NCI-H526 (cell line): ENCODE measurements around the gene ABCB8.
A peak's percentile ranks its signal among the peaks of the same experiment; 100 is the strongest.

Experiments
- DNase-seq, 2 experiments: peaks; one replicate each; lab custom pipeline; 2025; lab: John Stamatoyannopoulos, UW

The ABCB8 gene

GRCh38 chr7:151085691-151086620 lies 57.7 kb downstream of the ABCB8 start, which contains the start of gene AGAP3:
AGAP3 (plus strand) TSS chr7:151086475; CDS start chr7:151086742, 267 bp downstream.
- peak; percentile 68 to 93 for DNase-seq

GRCh38 chr7:151086802-151087244 lies 58.6 kb downstream of the ABCB8 start:
- DNase-seq = peak in 1 of 2 experiments; percentile 69

- peak in 1 of 2 experiments; percentile 82 for DNase-seq
Observed at GRCh38 chr7:151087245-151088018, 59.2 kb downstream of the ABCB8 start.

- DNase-seq = peak in 1 of 2 experiments; percentile 53
Observed at GRCh38 chr7:151088019-151088855, 60.0 kb downstream of the ABCB8 start.

GRCh38 chr7:151088856-151089699 lies 60.8 kb downstream of the ABCB8 start:
- peak in 1 of 2 experiments; percentile 63 for DNase-seq

GRCh38 chr7:151089893-151090730 lies 61.9 kb downstream of the ABCB8 start:
- no peak for DNase-seq

- DNase-seq = no peak
Observed at GRCh38 chr7:151091003-151091402, 62.8 kb downstream of the ABCB8 start.

- DNase-seq = peak in 1 of 2 experiments; percentile 31
Observed at GRCh38 chr7:151091431-151091830, 63.2 kb downstream of the ABCB8 start.

GRCh38 chr7:151091988-151092387 lies 63.7 kb downstream of the ABCB8 start:
- no peak for DNase-seq

- no peak for DNase-seq
Observed at GRCh38 chr7:151093748-151094147, 65.5 kb downstream of the ABCB8 start.

- no peak for DNase-seq
Observed at GRCh38 chr7:151094675-151095074, 66.4 kb downstream of the ABCB8 start.

- no peak for DNase-seq
Observed at GRCh38 chr7:151095123-151095797, 67.0 kb downstream of the ABCB8 start.

GRCh38 chr7:151095828-151096475 lies 67.7 kb downstream of the ABCB8 start:
- no peak for DNase-seq
